ENCODE measurements around the gene C1orf167. TPM values are rescaled to one million over a fixed set of nuclear protein-coding genes. Genes with fewer than 3 reads are reported as not detected.

The C1orf167 gene
- total and polyA plus RNA-seq, 2 of the 8 experiments (the other 6 are each of a cell fraction or from before 2014, with no cell fraction given): 0.70 to 1.3 TPM

DNA sequence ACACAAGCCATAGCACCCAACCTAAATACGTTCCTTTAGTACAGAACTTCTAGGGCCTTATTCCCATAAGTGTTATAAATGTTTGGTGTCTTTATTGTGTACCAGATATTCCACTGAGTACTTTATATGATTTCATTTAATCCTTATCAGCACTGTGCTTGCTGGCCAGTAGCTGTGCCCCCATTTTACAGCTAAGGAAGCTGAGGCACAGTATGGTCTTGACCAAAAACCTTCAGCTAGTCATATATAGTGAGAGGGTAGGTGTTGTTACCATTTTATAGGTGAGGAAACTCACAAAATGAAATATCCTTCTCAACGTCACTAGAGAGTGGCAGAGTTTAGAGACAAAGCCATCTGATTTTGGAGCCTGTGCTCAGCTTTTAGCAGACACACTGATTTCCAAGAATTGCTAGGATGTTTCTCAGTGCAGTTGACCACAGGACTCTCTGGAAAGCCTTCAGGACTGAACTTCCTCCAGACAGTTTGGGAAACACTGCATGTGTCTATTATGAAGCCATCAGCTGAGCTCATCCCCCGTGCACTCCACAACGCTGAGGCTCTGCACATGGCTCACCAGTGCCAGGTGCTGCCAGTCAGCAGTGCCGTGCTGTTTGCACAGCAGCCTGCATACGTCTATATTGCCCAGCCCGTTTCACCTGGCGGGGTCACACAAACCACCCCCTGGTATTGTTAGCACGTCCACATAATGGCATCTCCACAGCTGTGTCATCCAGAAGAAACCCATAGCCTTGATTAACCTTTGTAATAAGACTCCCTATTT is 70.1 kb downstream of the C1orf167 start:
- H3K27ac ChIP-seq (ENCODE audit: low read depth, low read length): no peak overlapping the region
- no peak overlapping the region for H2AFZ ChIP-seq (ENCODE audit: low read length)
- H3K36me3 ChIP-seq (ENCODE audit: control insufficient read depth in 2 of 4, insufficient read depth in 4 of 4, low read length in 3 of 4): peaks cover 47 to 75% (median 71%) of the 10 kb centered on the region in 4 experiments
- no peak overlapping the region for H3K14ac ChIP-seq (ENCODE audit: insufficient read length)
- no peak overlapping the region for H3K56ac ChIP-seq (replicated peaks; ENCODE audit: insufficient read length, low read depth, low read length)
- H3K9me3 ChIP-seq (ENCODE audit: insufficient read depth in 2 of 2, low read depth in 1 of 2, low read length in 1 of 2): no peaks in the 10 kb centered on the region
- 83% methylated on average over 9 of the region's 9 CpGs; no CpG with 5 or more reads in 1 of the 2 experiments for WGBS, 2 experiments (ENCODE audit: extremely low coverage in 1 of 2, insufficient coverage in 1 of 2, insufficient read length in 1 of 2, insufficient replicate concordance in 2 of 2, low coverage in 1 of 2, low lambda C conversion rate in 2 of 2, missing lambda C conversion rate in 1 of 2)
- DNase-seq (ENCODE audit: low read depth in 1 of 2, low spot score in 2 of 2): no peak
- no peak overlapping the region; the same call in 1 of the 2 replicates for H4K8ac ChIP-seq (ENCODE audit: extremely low read depth, insufficient read depth, low read length)
- ChIA-PET CTCF (ENCODE audit: partially characterized antibody) (interaction anchor here (0.6 to 1.8 kb wide), 9 partner anchors 10 to 135 kb away, joined by 3 to 10 read pairs (median 3); no protein-coding TSS in a partner anchor), POLR2A (ENCODE audit: partially characterized antibody) (interaction anchor here (0.8 to 1.8 kb wide), 3 partner anchors 76 to 149 kb away, joined by 3 to 9 read pairs (median 6); no protein-coding TSS in a partner anchor)
- H3K9ac ChIP-seq (replicated peaks in 1 of 4; ENCODE audit: extremely low read depth in 1 of 4, low read depth in 3 of 4, low read length in 3 of 4): no peak overlapping the region
- H3K27me3 ChIP-seq (replicated peaks in 1 of 4; ENCODE audit: control insufficient read depth in 3 of 4, extremely low read depth in 1 of 4, insufficient read depth in 3 of 4, low read length in 3 of 4): no peaks in the 10 kb centered on the region
- H3K4me2 ChIP-seq (ENCODE audit: insufficient read depth in 1 of 2, low read depth in 2 of 2, low read length in 2 of 2): no peak overlapping the region
- H2BK120ac ChIP-seq (replicated peaks; ENCODE audit: low read depth, low read length): no peak overlapping the region
- no peak overlapping the region for H2BK5ac ChIP-seq (ENCODE audit: low read depth, low read length)
- H3K18ac ChIP-seq (ENCODE audit: extremely low read depth, low read length): no peak overlapping the region
- H3K23ac ChIP-seq (ENCODE audit: insufficient read length): no peak overlapping the region
- no peak overlapping the region for H4K91ac ChIP-seq (replicated peaks; ENCODE audit: insufficient read length, low read length)
- no peak overlapping the region for H2BK15ac ChIP-seq (ENCODE audit: low read length)
- H3K4me3 ChIP-seq (ENCODE audit: extremely low read depth in 1 of 4, insufficient read depth in 2 of 4, low read depth in 3 of 4, low read length in 4 of 4): no peak overlapping the region
- FAIRE-seq: no peak
- no peaks in the 10 kb centered on the region for H3K23me2 ChIP-seq (ENCODE audit: low read depth, low read length)
- peaks cover 8 to 16% of the 10 kb centered on the region in 2 experiments for H4K20me1 ChIP-seq (replicated peaks in 1 of 2; ENCODE audit: control insufficient read depth in 1 of 2, insufficient read depth in 2 of 2, low read length in 2 of 2)
- no peak overlapping the region for H2AK5ac ChIP-seq (ENCODE audit: low read depth, low read length)
- no peaks in the 10 kb centered on the region for H3K79me2 ChIP-seq (ENCODE audit: control insufficient read depth in 1 of 2, insufficient read depth in 2 of 2, low read length in 2 of 2)
- no peaks in the 10 kb centered on the region for H3K4me1 ChIP-seq (replicated peaks in 1 of 4; ENCODE audit: control insufficient read depth in 3 of 4, insufficient read depth in 4 of 4, low read length in 3 of 4)
- no peak overlapping the region for H2BK20ac ChIP-seq (ENCODE audit: low read length)
- no peak overlapping the region for H4K5ac ChIP-seq (ENCODE audit: insufficient read length, low read depth, low read length)
- H2BK12ac ChIP-seq (ENCODE audit: low read depth, low read length): no peak overlapping the region
- H3K4ac ChIP-seq (replicated peaks; ENCODE audit: insufficient read length, low read depth, low read length): no peak overlapping the region
- H3K79me1 ChIP-seq (ENCODE audit: low read depth, low read length): no peaks in the 10 kb centered on the region
- TF ChIP-seq PHF8 (conservative IDR thresholded peaks at IDR 0.05; ENCODE audit: low read depth, low read length): no peak
- TF ChIP-seq, protein P1, sequence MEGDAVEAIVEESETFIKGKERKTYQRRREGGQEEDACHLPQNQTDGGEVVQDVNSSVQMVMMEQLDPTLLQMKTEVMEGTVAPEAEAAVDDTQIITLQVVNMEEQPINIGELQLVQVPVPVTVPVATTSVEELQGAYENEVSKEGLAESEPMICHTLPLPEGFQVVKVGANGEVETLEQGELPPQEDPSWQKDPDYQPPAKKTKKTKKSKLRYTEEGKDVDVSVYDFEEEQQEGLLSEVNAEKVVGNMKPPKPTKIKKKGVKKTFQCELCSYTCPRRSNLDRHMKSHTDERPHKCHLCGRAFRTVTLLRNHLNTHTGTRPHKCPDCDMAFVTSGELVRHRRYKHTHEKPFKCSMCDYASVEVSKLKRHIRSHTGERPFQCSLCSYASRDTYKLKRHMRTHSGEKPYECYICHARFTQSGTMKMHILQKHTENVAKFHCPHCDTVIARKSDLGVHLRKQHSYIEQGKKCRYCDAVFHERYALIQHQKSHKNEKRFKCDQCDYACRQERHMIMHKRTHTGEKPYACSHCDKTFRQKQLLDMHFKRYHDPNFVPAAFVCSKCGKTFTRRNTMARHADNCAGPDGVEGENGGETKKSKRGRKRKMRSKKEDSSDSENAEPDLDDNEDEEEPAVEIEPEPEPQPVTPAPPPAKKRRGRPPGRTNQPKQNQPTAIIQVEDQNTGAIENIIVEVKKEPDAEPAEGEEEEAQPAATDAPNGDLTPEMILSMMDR (IDR thresholded peaks at IDR 0.05; ENCODE audit: control extremely low read depth in 1 of 3, insufficient read depth in 1 of 3, low read depth in 1 of 3, low read length in 3 of 3): no peak
- TF ChIP-seq ZNF274 (IDR thresholded peaks at IDR 0.05; ENCODE audit: borderline replicate concordance, extremely low read depth, low read length): no peak
- TF ChIP-seq HDAC6 (IDR thresholded peaks at IDR 0.05; ENCODE audit: low read depth, low read length): no peak
- no peak for TF ChIP-seq RAD21 (IDR thresholded peaks at IDR 0.05 in 1 of 2, conservative IDR thresholded peaks at IDR 0.05 in 1 of 2; ENCODE audit: low read depth in 2 of 2, low read length in 2 of 2)
- no peak for TF ChIP-seq SUZ12 (IDR thresholded peaks at IDR 0.05; ENCODE audit: low read length)
- TF ChIP-seq TAF1 (IDR thresholded peaks at IDR 0.05; ENCODE audit: low read depth, low read length): no peak
- TF ChIP-seq HDAC2 (IDR thresholded peaks at IDR 0.05; ENCODE audit: borderline replicate concordance in 1 of 2, low read depth in 2 of 2, low read length in 2 of 2): no peak
